ENCODE data around the gene PHKG2. TPM values are rescaled to one million over a fixed set of nuclear protein-coding genes. Genes with fewer than 3 reads are reported as not detected.

PHKG2 gene
- total RNA-seq, 2 experiments from 2014 or later = 24.1 to 27.9 TPM

DNA sequence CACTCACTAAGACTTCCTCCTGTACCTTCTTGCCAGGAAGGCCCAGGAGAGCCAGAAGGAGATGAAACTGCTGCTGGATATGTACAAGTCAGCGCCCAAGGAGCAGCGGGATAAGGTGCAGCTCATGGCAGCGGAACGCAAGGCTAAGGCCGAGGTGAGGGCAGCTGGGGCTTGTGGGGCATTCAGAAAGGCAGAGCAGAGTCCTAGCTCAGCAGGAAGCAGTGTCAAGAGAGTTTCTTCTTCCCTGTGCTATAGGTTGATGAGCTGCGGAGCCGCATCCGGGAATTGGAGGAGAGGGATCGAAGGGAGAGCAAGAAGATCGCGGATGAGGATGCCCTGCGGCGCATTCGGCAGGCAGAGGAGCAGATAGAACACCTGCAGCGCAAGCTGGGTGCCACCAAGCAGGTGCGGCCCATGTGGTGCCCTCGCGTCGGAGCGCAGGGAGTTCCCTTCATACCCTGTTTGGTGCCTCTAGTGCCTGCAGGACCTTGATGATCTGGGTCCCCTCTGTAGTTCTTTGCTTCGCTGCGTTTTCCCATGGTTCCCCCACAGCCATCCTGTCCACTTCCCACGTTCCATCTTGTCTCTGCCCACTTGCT is 20.5 kb downstream of the PHKG2 start:
- intact Hi-C loops (cut with micrococcal nuclease) = no loop called here
- peaks cover 56% of the 10 kb centered on the region for H3K36me3 Mint-ChIP-seq
- CTCF ChIA-PET = no interaction called here
- no peak overlapping the region for H3K27ac Mint-ChIP-seq
- no peak for DNase-seq
- no peaks in the 10 kb centered on the region for H3K9me3 Mint-ChIP-seq
- H3K4me3 Mint-ChIP-seq = no peak overlapping the region
- peaks cover 4% of the 10 kb centered on the region for H3K4me1 Mint-ChIP-seq (ENCODE audit: low read depth)
- H3K27me3 Mint-ChIP-seq = no peaks in the 10 kb centered on the region
- POLR2A ChIA-PET = interaction anchor here (1.1 kb wide), 1 partner anchor 21 kb away, joined by 4 read pairs; the partner anchor contains the start of gene PHKG2

GRCh38 chr16:30769379-30770089 is 21.3 kb downstream of the PHKG2 start:
- H3K9me3 Mint-ChIP-seq = no peaks in the 10 kb centered on the region
- H3K4me1 Mint-ChIP-seq (ENCODE audit: low read depth) = peaks cover 2% of the 10 kb centered on the region
- intact Hi-C loops (cut with micrococcal nuclease) = no loop called here
- no peak for DNase-seq
- H3K27me3 Mint-ChIP-seq = no peaks in the 10 kb centered on the region
- H3K36me3 Mint-ChIP-seq = peaks cover 54% of the 10 kb centered on the region
- no peak overlapping the region for H3K4me3 Mint-ChIP-seq
- CTCF ChIA-PET = no interaction called here
- POLR2A ChIA-PET = interaction anchor here (1.1 kb wide), 1 partner anchor 21 kb away, joined by 4 read pairs; the partner anchor contains the start of gene PHKG2
- no peak overlapping the region for H3K27ac Mint-ChIP-seq

- Mint-ChIP-seq H3K4me1 (ENCODE audit: low read depth) (peaks cover 13% of the 10 kb centered on the region), H3K27me3 (no peaks in the 10 kb centered on the region), H3K36me3 (peaks cover 43% of the 10 kb centered on the region), H3K4me3 (no peak overlapping the region), H3K27ac (no peak overlapping the region), H3K9me3 (no peaks in the 10 kb centered on the region)
- CTCF ChIA-PET = interaction anchor here (1.7 kb wide), 1 partner anchor 130 kb away, joined by 4 read pairs; no protein-coding TSS in a partner anchor
- intact Hi-C loops (cut with micrococcal nuclease) = no loop called here
- DNase-seq = no peak
- POLR2A ChIA-PET = interaction anchor here (0.6 kb wide), 1 partner anchor 35 kb away, joined by 3 read pairs; no protein-coding TSS in a partner anchor
Measured at GRCh38 chr16:30771726-30772125, 23.5 kb downstream of the PHKG2 start.

GRCh38 chr16:30773826-30774225 is 25.6 kb downstream of the PHKG2 start:
- CTCF ChIA-PET = no interaction called here
- intact Hi-C loops (cut with micrococcal nuclease) = no loop called here
- DNase-seq = no peak
- Mint-ChIP-seq H3K9me3 (no peaks in the 10 kb centered on the region), H3K4me3 (no peak overlapping the region), H3K27ac (no peak overlapping the region), H3K4me1 (ENCODE audit: low read depth) (peaks cover 19% of the 10 kb centered on the region), H3K27me3 (no peaks in the 10 kb centered on the region), H3K36me3 (peaks cover 36% of the 10 kb centered on the region)
- POLR2A ChIA-PET = no interaction called here

GRCh38 chr16:30774367-30775130 is 26.3 kb downstream of the PHKG2 start:
- intact Hi-C loops (cut with micrococcal nuclease) = loop anchor here (1.0 kb wide), 1 partner anchor 12 kb away; the partner anchor contains the start of genes CFAP119 and RNF40
- Mint-ChIP-seq H3K9me3 (no peaks in the 10 kb centered on the region), H3K36me3 (peaks cover 30% of the 10 kb centered on the region), H3K4me1 (ENCODE audit: low read depth) (peaks cover 19% of the 10 kb centered on the region), H3K27ac (no peak overlapping the region), H3K27me3 (no peaks in the 10 kb centered on the region), H3K4me3 (peak overlapping the region; percentile 91)
- ChIA-PET POLR2A (interaction anchor here (1.0 to 1.8 kb wide), 2 partner anchors 100 to 127 kb away, joined by 3 to 5 read pairs; no protein-coding TSS in a partner anchor), CTCF (interaction anchor here (0.8 to 1.5 kb wide), 4 partner anchors 31 to 128 kb away, joined by 3 to 5 read pairs (median 4); no protein-coding TSS in a partner anchor)
- DNase-seq = no peak

GRCh38 chr16:30775131-30775391 is 26.8 kb downstream of the PHKG2 start:
- Mint-ChIP-seq H3K27ac (peak overlapping the region; percentile 88), H3K4me1 (ENCODE audit: low read depth) (peaks cover 19% of the 10 kb centered on the region), H3K9me3 (no peaks in the 10 kb centered on the region), H3K4me3 (peak overlapping the region; percentile 91), H3K27me3 (no peaks in the 10 kb centered on the region), H3K36me3 (peaks cover 29% of the 10 kb centered on the region)
- no peak for DNase-seq
- ChIA-PET POLR2A (interaction anchor here (1.0 to 1.8 kb wide), 2 partner anchors 100 to 127 kb away, joined by 3 to 5 read pairs; no protein-coding TSS in a partner anchor), CTCF (interaction anchor here (0.8 to 1.5 kb wide), 4 partner anchors 30 to 127 kb away, joined by 3 to 5 read pairs (median 4); no protein-coding TSS in a partner anchor)
- intact Hi-C loops (cut with micrococcal nuclease) = loop anchor here (1.0 kb wide), 1 partner anchor 13 kb away; the partner anchor contains the start of genes CFAP119 and RNF40

DNA sequence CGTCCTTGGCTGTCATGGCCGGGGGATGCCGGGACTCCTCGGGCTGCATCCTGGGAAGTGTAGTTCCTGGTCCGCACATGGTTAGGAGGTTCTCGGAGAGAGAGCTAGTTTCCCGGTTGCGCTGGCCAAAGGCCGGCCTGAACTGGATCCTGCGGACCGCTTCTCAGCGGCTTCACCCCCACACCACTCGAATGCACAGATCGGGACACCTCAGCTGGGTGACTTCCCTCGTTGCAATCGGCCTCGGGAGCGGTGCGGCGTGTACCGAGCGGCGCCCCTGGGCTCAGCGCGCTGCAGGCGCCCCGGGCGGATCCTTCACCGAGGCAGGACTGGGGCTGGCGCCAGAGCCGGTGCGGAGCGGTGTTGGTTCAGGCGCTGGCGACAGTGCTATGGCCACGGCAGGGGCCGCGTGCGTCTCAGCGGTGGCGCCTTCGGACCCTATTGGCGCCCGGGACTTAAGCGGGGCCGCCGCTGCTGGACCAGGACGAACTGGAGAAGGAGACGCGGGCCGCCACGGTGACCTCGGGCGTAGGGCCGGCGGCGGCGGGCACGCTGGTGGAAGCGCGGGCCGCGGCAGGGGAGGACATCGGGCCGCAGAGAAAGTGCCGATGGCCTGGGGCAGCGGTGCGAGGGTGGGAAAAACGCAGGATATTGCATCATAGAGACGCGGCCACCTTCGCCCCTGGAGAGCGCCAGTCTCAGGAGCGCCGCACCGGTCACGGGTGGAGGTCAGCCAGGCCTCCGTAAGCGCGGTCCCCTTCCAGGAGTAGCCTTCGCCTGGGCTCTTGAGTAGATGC is 27.4 kb downstream of the PHKG2 start:
- DNase-seq = peak; percentile 75
- Mint-ChIP-seq H3K27ac (peak overlapping the region; percentile 88), H3K9me3 (no peaks in the 10 kb centered on the region), H3K36me3 (peaks cover 25% of the 10 kb centered on the region), H3K4me1 (ENCODE audit: low read depth) (peaks cover 19% of the 10 kb centered on the region), H3K27me3 (no peaks in the 10 kb centered on the region), H3K4me3 (peak overlapping the region; percentile 91)
- ChIA-PET POLR2A (interaction anchor here (1.0 to 1.8 kb wide), 2 partner anchors 99 to 126 kb away, joined by 3 to 5 read pairs; no protein-coding TSS in a partner anchor), CTCF (interaction anchor here (1.0 to 1.5 kb wide), 3 partner anchors 30 to 127 kb away, joined by 4 to 5 read pairs (median 5); no protein-coding TSS in a partner anchor)
- intact Hi-C loops (cut with micrococcal nuclease) = loop anchor here (1.0 kb wide), 1 partner anchor 13 kb away; the partner anchor contains the start of genes CFAP119 and RNF40

DNA sequence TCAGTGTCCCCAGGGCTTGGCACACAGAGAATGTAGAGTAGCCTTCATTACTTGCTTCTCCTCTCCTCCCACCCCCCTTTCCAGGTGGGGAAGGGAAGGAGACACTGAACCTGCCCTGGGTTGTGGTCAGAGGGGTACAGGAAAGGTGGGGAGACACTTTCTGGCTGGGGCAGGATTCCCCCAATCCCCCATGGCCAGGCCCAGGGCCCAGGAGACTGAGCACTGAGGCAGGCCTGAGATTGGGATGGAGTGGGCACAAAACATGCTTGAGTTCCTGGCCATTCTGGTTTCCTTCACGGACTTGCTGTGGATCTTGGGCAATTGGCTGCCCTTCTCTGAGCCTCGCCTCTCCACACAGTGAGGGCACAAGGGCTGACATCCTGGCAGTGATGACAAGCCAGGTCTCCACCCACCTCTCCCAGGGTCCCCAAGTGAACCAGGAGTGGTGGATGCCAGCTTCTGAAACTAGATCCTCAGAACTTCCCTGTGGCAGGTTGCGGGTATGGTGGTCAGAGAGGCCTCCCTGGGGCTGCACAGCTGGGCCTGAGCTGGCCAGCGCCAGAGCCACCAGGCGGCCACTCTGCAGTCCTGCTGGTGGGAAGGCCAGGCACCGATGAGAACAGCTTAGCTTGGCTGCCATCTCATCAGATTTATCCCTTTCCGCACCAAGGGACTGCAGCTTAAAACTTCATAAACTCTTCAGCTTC is 29.5 kb downstream of the PHKG2 start:
- peaks cover 18% of the 10 kb centered on the region for H3K36me3 Mint-ChIP-seq
- ChIA-PET POLR2A (interaction anchor here (0.6 kb wide), 1 partner anchor 10 kb away, joined by 3 read pairs; the partner anchor contains the start of gene ZNF629), CTCF (interaction anchor here (1.1 to 1.4 kb wide), 4 partner anchors 36 to 164 kb away, joined by 3 to 4 read pairs (median 4); no protein-coding TSS in a partner anchor)
- peaks cover 19% of the 10 kb centered on the region for H3K4me1 Mint-ChIP-seq (ENCODE audit: low read depth)
- H3K9me3 Mint-ChIP-seq = no peaks in the 10 kb centered on the region
- no peaks in the 10 kb centered on the region for H3K27me3 Mint-ChIP-seq
- H3K4me3 Mint-ChIP-seq = peak overlapping the region; percentile 91
- DNase-seq = no peak
- intact Hi-C loops (cut with micrococcal nuclease) = no loop called here
- H3K27ac Mint-ChIP-seq = no peak overlapping the region

DNA sequence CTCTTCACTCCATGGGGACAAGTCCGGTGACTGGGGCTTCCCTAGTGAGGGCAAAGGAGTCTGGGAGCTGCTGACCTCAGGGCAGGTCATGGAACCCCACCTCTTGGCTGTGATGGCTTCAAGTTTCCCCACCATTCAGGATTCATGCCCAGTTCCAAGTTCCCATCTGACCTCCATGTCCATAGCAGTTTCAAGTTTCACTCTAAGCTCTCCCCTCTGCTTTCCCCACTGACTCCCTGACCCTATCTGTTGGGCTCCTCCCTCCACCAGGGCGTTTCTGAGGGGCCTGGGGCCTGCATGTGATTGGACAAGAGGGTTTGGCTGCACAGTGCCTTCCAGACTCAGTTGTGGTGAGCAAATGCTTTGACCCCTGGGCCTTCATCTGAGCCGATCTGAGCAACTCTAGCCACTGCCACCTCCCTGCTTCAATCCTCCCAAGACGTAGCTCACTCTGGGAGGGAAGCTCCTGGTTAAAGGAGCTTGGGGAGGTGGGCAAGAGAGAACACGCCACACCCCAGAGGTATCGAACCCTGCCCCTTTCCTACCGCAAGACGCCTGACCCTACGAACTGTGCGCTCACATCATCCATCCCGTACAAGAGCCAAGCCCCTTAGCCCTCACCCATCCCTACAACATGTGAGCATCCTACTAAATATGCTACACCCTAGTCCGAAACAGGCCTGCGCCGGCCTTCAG is 30.5 kb downstream of the PHKG2 start:
- H3K4me1 Mint-ChIP-seq (ENCODE audit: low read depth) = peaks cover 19% of the 10 kb centered on the region
- intact Hi-C loops (cut with micrococcal nuclease) = no loop called here
- H3K36me3 Mint-ChIP-seq = peaks cover 16% of the 10 kb centered on the region
- no peak for DNase-seq
- H3K4me3 Mint-ChIP-seq = no peak overlapping the region
- ChIA-PET CTCF (interaction anchor here (1.1 kb wide), 2 partner anchors 36 to 66 kb away, joined by 3 to 4 read pairs; no protein-coding TSS in a partner anchor), POLR2A (no interaction called here)
- H3K27me3 Mint-ChIP-seq = no peaks in the 10 kb centered on the region
- no peak overlapping the region for H3K27ac Mint-ChIP-seq
- no peaks in the 10 kb centered on the region for H3K9me3 Mint-ChIP-seq

- no peaks in the 10 kb centered on the region for H3K9me3 Mint-ChIP-seq
- CTCF ChIA-PET = no interaction called here
- no peaks in the 10 kb centered on the region for H3K27me3 Mint-ChIP-seq
- H3K27ac Mint-ChIP-seq = no peak overlapping the region
- POLR2A ChIA-PET = no interaction called here
- peaks cover 15% of the 10 kb centered on the region for H3K36me3 Mint-ChIP-seq
- H3K4me3 Mint-ChIP-seq = no peak overlapping the region
- no peak for DNase-seq
- intact Hi-C loops (cut with micrococcal nuclease) = no loop called here
- H3K4me1 Mint-ChIP-seq (ENCODE audit: low read depth) = peaks cover 17% of the 10 kb centered on the region
Measured at GRCh38 chr16:30779596-30779995, 31.4 kb downstream of the PHKG2 start.
